Calu3 (cell line): Measurements from ENCODE around the gene BRIP1. TPM values are rescaled to one million over a fixed set of nuclear protein-coding genes. Genes with fewer than 3 reads are reported as not detected.

ENCODE experiments used
- BruUV-seq: library from RNA; stranded (reverse); fragments of 400-500 nt; replicated peaks from 2 replicates; lab custom pipeline; 2021; lab: Mats Ljungman, UMichigan
- CTCF ChIA-PET: fragments of 300-600 bp; sonication (Branson Sonifier 250); formaldehyde crosslinking; loops from one replicate; lab custom pipeline; 2022; ENCODE audit warnings: antibody characterized with exemption; lab: Charles Lee
- DNase-seq: peaks from one replicate; pipeline ENCODE4 v3.0.0; 2022
- H3K27ac Mint-ChIP-seq: one replicate; pipeline ENCODE4 v1.8.0; 2022; ENCODE audit warnings: mixed read lengths; ENCODE audit not compliant: unreplicated experiment
- H3K27me3 Mint-ChIP-seq: one replicate; pipeline ENCODE4 v1.8.0; 2022; ENCODE audit warnings: mixed read lengths; ENCODE audit not compliant: unreplicated experiment
- H3K36me3 Mint-ChIP-seq: one replicate; pipeline ENCODE4 v1.8.0; 2022; ENCODE audit warnings: mild to moderate bottlenecking, moderate library complexity, mixed read lengths; ENCODE audit not compliant: insufficient read depth, unreplicated experiment
- H3K4me1 Mint-ChIP-seq: one replicate; pipeline ENCODE4 v1.8.0; 2022; ENCODE audit warnings: mild to moderate bottlenecking, low read depth, mixed read lengths; ENCODE audit not compliant: unreplicated experiment
- H3K4me3 Mint-ChIP-seq: one replicate; pipeline ENCODE4 v1.8.0; 2022; ENCODE audit warnings: mild to moderate bottlenecking, low read depth, moderate library complexity, mixed read lengths; ENCODE audit not compliant: unreplicated experiment
- H3K9me3 Mint-ChIP-seq: one replicate; pipeline ENCODE4 v1.8.0; 2022; ENCODE audit warnings: low read depth, mixed read lengths; ENCODE audit not compliant: unreplicated experiment
- CTCF ChIP-seq: fragments of 200-600 bp; IDR thresholded peaks from one replicate; pipeline ENCODE4 v1.8.0; 2022; ENCODE audit warnings: antibody characterized with exemption; ENCODE audit not compliant: unreplicated experiment
- intact Hi-C: fragments of 100-400 bp; cut with micrococcal nuclease; formaldehyde crosslinking; loops from one replicate; pipeline ENCODE4 v1.10.0; 2022; ENCODE audit not compliant: unreplicated experiment
- total RNA-seq: library from RNA; stranded (reverse); gene quantifications from 2 replicates; pipeline ENCODE4 v1.2.3, GENCODE V29; 2022

Gene BRIP1
- total RNA-seq, 1 experiment from 2014 or later = 12.3 TPM

GRCh38 chr17:61634942-61635538 is 228.3 kb downstream of the BRIP1 start:
- DNase-seq = no peak
- CTCF ChIA-PET = interaction anchor here (0.5 to 0.6 kb wide), 2 partner anchors 87 to 403 kb away, joined by 5 to 7 read pairs; no protein-coding TSS in a partner anchor
- Mint-ChIP-seq H3K27ac (no peak overlapping the region), H3K4me3 (no peak overlapping the region), H3K27me3 (no peaks in the 10 kb centered on the region), H3K4me1 (no peaks in the 10 kb centered on the region), H3K36me3 (no peaks in the 10 kb centered on the region), H3K9me3 (no peaks in the 10 kb centered on the region)
- BruUV-seq = no TSS peak
- TF ChIP-seq CTCF = no peak
- intact Hi-C loops = no loop called here

- TF ChIP-seq CTCF = no peak
These were observed 229.3 kb downstream of the BRIP1 start for GRCh38 chr17:61634011-61634539.

GRCh38 chr17:61632826-61633225 is 230.5 kb downstream of the BRIP1 start:
- DNase-seq = no peak
- intact Hi-C loops = no loop called here
- H3K27me3 Mint-ChIP-seq = no peaks in the 10 kb centered on the region
- no peak overlapping the region for H3K4me3 Mint-ChIP-seq
- H3K36me3 Mint-ChIP-seq = no peaks in the 10 kb centered on the region
- BruUV-seq = no TSS peak
- H3K9me3 Mint-ChIP-seq = no peaks in the 10 kb centered on the region
- TF ChIP-seq CTCF = no peak
- H3K27ac Mint-ChIP-seq = no peak overlapping the region
- no peaks in the 10 kb centered on the region for H3K4me1 Mint-ChIP-seq
- CTCF ChIA-PET = no interaction called here

More at GRCh38 chr17:61634011-61634539, 229.3 kb downstream of the BRIP1 start:
- BruUV-seq = no TSS peak
- Mint-ChIP-seq H3K4me1 (no peaks in the 10 kb centered on the region), H3K9me3 (no peaks in the 10 kb centered on the region), H3K27ac (no peak overlapping the region), H3K4me3 (no peak overlapping the region), H3K36me3 (no peaks in the 10 kb centered on the region), H3K27me3 (no peaks in the 10 kb centered on the region)
- no peak for DNase-seq
- CTCF ChIA-PET = interaction anchor here (0.6 kb wide), 1 partner anchor 403 kb away, joined by 6 read pairs; no protein-coding TSS in a partner anchor
- intact Hi-C loops = no loop called here

GRCh38 chr17:61631800-61632199 is 231.5 kb downstream of the BRIP1 start:
- no peak for DNase-seq
- BruUV-seq = no TSS peak
- no peak for TF ChIP-seq CTCF
- Mint-ChIP-seq H3K4me3 (no peak overlapping the region), H3K36me3 (no peaks in the 10 kb centered on the region), H3K27me3 (no peaks in the 10 kb centered on the region), H3K4me1 (no peaks in the 10 kb centered on the region), H3K27ac (no peak overlapping the region), H3K9me3 (no peaks in the 10 kb centered on the region)
- CTCF ChIA-PET = no interaction called here
- intact Hi-C loops = no loop called here

Other genes starting within 250 kb of the BRIP1 start
- 9.0 and 9.4 TPM in 2 replicates for gene INTS2, start 64.5 kb upstream of the BRIP1 start, total RNA-seq
- gene MED13, start 201.8 kb upstream of the BRIP1 start, total RNA-seq = 42.0 and 50.2 TPM in 2 replicates